ENCODE results near the gene RCOR2. TPM values are rescaled to one million over a fixed set of nuclear protein-coding genes. Genes with fewer than 3 reads are reported as not detected.

The RCOR2 gene
- total and polyA plus RNA-seq, 2 of the 13 experiments (the other 11 are each of a cell fraction or from before 2014, with no cell fraction given): 8.3 to 8.5 TPM

DNA sequence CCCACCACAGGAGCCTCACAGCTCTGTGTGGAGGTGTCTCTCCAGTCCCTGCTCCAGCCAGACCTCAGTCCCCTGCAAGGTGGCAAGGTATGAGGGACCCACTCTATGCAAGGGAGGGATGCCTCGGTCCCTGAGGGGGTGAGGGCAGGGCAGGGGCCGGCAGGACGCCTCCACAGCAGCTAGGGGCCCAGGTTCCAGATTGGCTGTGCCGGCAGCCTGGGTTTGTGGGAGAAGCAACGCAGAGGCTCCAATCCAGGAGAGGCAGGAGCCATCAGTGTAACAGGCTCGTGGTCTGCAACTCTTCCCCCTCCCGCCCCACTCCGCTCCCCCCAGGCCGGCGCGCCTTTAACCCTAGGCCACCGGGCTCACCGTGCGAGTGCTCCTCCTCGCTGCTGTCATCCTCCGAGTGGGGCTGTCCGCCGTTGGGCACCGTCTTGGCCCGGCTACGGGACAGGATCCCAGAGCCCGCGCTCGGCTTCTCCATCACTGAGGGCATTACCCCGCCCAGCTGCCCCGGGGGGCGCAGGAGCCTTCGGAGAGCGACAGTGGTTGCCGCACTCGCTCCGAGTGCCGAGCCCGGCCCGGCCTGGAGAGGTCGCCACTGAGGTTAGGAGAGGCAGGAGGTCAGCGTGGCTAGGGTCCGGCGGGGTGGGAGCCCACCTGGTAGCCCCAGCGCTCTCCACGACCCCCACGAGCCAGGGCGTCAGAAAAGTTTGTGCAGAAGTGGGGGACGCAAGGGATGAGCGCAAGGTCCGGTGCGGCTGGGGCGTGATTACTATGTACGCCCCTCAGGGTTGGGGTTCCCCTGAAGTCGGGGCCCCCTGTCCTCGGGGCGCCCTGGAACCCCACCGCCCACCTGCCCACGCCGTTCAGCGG lies 765 bp downstream of the RCOR2 start (continued):
- TF ChIP-seq, protein P1, sequence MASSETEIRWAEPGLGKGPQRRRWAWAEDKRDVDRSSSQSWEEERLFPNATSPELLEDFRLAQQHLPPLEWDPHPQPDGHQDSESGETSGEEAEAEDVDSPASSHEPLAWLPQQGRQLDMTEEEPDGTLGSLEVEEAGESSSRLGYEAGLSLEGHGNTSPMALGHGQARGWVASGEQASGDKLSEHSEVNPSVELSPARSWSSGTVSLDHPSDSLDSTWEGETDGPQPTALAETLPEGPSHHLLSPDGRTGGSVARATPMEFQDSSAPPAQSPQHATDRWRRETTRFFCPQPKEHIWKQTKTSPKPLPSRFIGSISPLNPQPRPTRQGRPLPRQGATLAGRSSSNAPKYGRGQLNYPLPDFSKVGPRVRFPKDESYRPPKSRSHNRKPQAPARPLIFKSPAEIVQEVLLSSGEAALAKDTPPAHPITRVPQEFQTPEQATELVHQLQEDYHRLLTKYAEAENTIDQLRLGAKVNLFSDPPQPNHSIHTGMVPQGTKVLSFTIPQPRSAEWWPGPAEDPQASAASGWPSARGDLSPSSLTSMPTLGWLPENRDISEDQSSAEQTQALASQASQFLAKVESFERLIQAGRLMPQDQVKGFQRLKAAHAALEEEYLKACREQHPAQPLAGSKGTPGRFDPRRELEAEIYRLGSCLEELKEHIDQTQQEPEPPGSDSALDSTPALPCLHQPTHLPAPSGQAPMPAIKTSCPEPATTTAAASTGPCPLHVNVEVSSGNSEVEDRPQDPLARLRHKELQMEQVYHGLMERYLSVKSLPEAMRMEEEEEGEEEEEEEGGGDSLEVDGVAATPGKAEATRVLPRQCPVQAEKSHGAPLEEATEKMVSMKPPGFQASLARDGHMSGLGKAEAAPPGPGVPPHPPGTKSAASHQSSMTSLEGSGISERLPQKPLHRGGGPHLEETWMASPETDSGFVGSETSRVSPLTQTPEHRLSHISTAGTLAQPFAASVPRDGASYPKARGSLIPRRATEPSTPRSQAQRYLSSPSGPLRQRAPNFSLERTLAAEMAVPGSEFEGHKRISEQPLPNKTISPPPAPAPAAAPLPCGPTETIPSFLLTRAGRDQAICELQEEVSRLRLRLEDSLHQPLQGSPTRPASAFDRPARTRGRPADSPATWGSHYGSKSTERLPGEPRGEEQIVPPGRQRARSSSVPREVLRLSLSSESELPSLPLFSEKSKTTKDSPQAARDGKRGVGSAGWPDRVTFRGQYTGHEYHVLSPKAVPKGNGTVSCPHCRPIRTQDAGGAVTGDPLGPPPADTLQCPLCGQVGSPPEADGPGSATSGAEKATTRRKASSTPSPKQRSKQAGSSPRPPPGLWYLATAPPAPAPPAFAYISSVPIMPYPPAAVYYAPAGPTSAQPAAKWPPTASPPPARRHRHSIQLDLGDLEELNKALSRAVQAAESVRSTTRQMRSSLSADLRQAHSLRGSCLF (CRISPR knock-in tag; IDR thresholded peaks at IDR 0.05; ENCODE audit: borderline replicate concordance): no peak
- TF ChIP-seq MAZ (IDR thresholded peaks at IDR 0.05; ENCODE audit: borderline replicate concordance, low read depth, low read length) (no peak), MAZ (CRISPR knock-in tag; IDR thresholded peaks at IDR 0.05; ENCODE audit: low read depth) (0 out of 2 replicates have a peak, but pooled peaks have one; percentile 2), ZNF891 (CRISPR knock-in tag; IDR thresholded peaks at IDR 0.05) (0 out of 2 replicates have a peak, but pooled peaks have one; percentile 20), SRF (IDR thresholded peaks at IDR 0.05; ENCODE audit: low read depth, low read length) (no peak), HOXA9 (CRISPR knock-in tag; IDR thresholded peaks at IDR 0.05; ENCODE audit: borderline replicate concordance) (peak; percentile 11; the same call in 1 of the 2 replicates), ZFYVE20 (CRISPR knock-in tag; IDR thresholded peaks at IDR 0.05; ENCODE audit: borderline replicate concordance, low read depth) (no peak), ZNF121 (CRISPR knock-in tag; IDR thresholded peaks at IDR 0.05) (no peak), ZFX (CRISPR knock-in tag; IDR thresholded peaks at IDR 0.05; ENCODE audit: low read depth) (0 out of 2 replicates have a peak, but pooled peaks have one; percentile 8), KLF11 (CRISPR knock-in tag; IDR thresholded peaks at IDR 0.05) (no peak), ZKSCAN8 (CRISPR knock-in tag; IDR thresholded peaks at IDR 0.05; ENCODE audit: borderline replicate concordance) (no peak), ZNF33B (CRISPR knock-in tag; IDR thresholded peaks at IDR 0.05) (no peak), ARID2 (CRISPR knock-in tag; IDR thresholded peaks at IDR 0.05; ENCODE audit: borderline replicate concordance) (no peak), ZNF256 (CRISPR knock-in tag; conservative IDR thresholded peaks at IDR 0.05) (no peak), BRCA1 (CRISPR knock-in tag; IDR thresholded peaks at IDR 0.05) (no peak), ZNF709 (CRISPR knock-in tag; IDR thresholded peaks at IDR 0.05) (0 out of 2 replicates have a peak, but pooled peaks have one; percentile 30)
- TF ChIP-seq, protein P2, sequence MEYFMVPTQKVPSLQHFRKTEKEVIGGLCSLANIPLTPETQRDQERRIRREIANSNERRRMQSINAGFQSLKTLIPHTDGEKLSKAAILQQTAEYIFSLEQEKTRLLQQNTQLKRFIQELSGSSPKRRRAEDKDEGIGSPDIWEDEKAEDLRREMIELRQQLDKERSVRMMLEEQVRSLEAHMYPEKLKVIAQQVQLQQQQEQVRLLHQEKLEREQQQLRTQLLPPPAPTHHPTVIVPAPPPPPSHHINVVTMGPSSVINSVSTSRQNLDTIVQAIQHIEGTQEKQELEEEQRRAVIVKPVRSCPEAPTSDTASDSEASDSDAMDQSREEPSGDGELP (IDR thresholded peaks at IDR 0.05; ENCODE audit: borderline replicate concordance, low read depth): no peak
- TF ChIP-seq, protein P3, sequence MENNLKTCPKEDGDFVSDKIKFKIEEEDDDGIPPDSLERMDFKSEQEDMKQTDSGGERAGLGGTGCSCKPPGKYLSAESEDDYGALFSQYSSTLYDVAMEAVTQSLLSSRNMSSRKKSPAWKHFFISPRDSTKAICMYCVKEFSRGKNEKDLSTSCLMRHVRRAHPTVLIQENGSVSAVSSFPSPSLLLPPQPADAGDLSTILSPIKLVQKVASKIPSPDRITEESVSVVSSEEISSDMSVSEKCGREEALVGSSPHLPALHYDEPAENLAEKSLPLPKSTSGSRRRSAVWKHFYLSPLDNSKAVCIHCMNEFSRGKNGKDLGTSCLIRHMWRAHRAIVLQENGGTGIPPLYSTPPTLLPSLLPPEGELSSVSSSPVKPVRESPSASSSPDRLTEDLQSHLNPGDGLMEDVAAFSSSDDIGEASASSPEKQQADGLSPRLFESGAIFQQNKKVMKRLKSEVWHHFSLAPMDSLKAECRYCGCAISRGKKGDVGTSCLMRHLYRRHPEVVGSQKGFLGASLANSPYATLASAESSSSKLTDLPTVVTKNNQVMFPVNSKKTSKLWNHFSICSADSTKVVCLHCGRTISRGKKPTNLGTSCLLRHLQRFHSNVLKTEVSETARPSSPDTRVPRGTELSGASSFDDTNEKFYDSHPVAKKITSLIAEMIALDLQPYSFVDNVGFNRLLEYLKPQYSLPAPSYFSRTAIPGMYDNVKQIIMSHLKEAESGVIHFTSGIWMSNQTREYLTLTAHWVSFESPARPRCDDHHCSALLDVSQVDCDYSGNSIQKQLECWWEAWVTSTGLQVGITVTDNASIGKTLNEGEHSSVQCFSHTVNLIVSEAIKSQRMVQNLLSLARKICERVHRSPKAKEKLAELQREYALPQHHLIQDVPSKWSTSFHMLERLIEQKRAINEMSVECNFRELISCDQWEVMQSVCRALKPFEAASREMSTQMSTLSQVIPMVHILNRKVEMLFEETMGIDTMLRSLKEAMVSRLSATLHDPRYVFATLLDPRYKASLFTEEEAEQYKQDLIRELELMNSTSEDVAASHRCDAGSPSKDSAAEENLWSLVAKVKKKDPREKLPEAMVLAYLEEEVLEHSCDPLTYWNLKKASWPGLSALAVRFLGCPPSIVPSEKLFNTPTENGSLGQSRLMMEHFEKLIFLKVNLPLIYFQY (CRISPR knock-in tag; IDR thresholded peaks at IDR 0.05; ENCODE audit: borderline replicate concordance): no peak
- TF ChIP-seq, protein P4, sequence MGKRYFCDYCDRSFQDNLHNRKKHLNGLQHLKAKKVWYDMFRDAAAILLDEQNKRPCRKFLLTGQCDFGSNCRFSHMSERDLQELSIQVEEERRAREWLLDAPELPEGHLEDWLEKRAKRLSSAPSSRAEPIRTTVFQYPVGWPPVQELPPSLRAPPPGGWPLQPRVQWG (CRISPR knock-in tag; IDR thresholded peaks at IDR 0.05; ENCODE audit: borderline replicate concordance, low read depth): no peak

Measured in HepG2 (cell line).